Lung (tissue), 12 donors: ENCODE data around the gene GLB1L3. TPM values are rescaled to one million over a fixed set of nuclear protein-coding genes. Genes with fewer than 3 reads are reported as not detected.

Experiments
- ATAC-seq: fragments of 200-7000 bp; cut with Tn5 transposase; one replicate; pipeline ENCODE4 v1.9.1; 2020; ENCODE audit warnings: moderate number of reproducible peaks; ENCODE audit not compliant: insufficient read depth, low FRiP score
- DNase-seq, 3 donors: peaks; one replicate each; pipeline ENCODE4 v3.0.0-alpha.2; 2013 to 2017
- H3K27ac ChIP-seq, 2 donors: one replicate each; pipeline ENCODE4 v1.5.1; 2013; ENCODE audit warnings: mild to moderate bottlenecking in 2 of 2, moderate library complexity in 2 of 2, control low read depth in 1 of 2, inconsistent platforms in 1 of 2, low read depth in 1 of 2, low read length in 1 of 2
- H3K27me3 ChIP-seq, 3 donors: one replicate each; pipeline ENCODE4 v1.5.1; 2013; ENCODE audit warnings: low read length in 2 of 3; ENCODE audit not compliant: control insufficient read depth in 3 of 3, insufficient read depth in 3 of 3
- H3K36me3 ChIP-seq, 4 donors: one replicate each; pipeline ENCODE4 v1.5.1; 2013; ENCODE audit warnings: low read length in 4 of 4, mild to moderate bottlenecking in 1 of 4, moderate library complexity in 1 of 4; ENCODE audit not compliant: control insufficient read depth in 4 of 4, insufficient read depth in 4 of 4
- H3K4me1 ChIP-seq, 5 donors: one replicate each; pipeline ENCODE4 v1.5.1; 2013; ENCODE audit warnings: low read length in 5 of 5, mild to moderate bottlenecking in 2 of 5, moderate library complexity in 1 of 5; ENCODE audit not compliant: control insufficient read depth in 5 of 5, insufficient read depth in 5 of 5
- H3K4me3 ChIP-seq: one replicate; pipeline ENCODE4 v1.5.1; 2013; ENCODE audit warnings: mild to moderate bottlenecking, control low read depth, moderate library complexity
- H3K9ac ChIP-seq, 2 donors: one replicate each; pipeline ENCODE4 v1.5.1; 2013; ENCODE audit warnings: low read length in 2 of 2, control low read depth in 1 of 2; ENCODE audit not compliant: insufficient read depth in 1 of 2
- H3K9me3 ChIP-seq, 4 donors: one replicate each; pipeline ENCODE4 v1.5.1; 2013; ENCODE audit warnings: low read length in 3 of 4, mild to moderate bottlenecking in 1 of 4, moderate library complexity in 1 of 4; ENCODE audit not compliant: control insufficient read depth in 4 of 4, insufficient read depth in 3 of 4
- WGBS, 2 donors: extraction: QIAGEN DNeasy Blood & Tissue Kit; methylation state at CpG; one replicate each; pipeline ENCODE4 v1.1.7; 2013; 5-methylcytosine and 5-hydroxymethylcytosine counted together
- polyA plus RNA-seq, 2 donors: library from polyadenylated mRNA; stranded (reverse); fragments of 200-250 nt; gene quantifications; one replicate each; pipeline ENCODE4 v1.2.1, GENCODE V29; 2013
- total RNA-seq, 2 donors: library from RNA; depleted of rRNA in 1 of 2; stranded (reverse); fragments of >200 nt in 1 of 2; gene quantifications; one replicate each; pipeline ENCODE4 v1.2.1, GENCODE V29; 2014 to 2021
- TF ChIP-seq, protein P1 (sequence below): IDR thresholded peaks from 2 replicates; pipeline ENCODE4 v1.5.1; 2012; ENCODE audit warnings: mild to moderate bottlenecking; ENCODE audit errors: control extremely low read depth, extremely low read depth
- donor health status: control.
- donor health status: control.
- donor health status: Bipolar disorder and iron deficiency.
- donor health status: healthy.
- donor health status: DM: yes; HTN: yes; CAD: no.

Gene GLB1L3
- total and polyA plus RNA-seq, 4 donors: 0.06 to 0.29 (median 0.18) TPM; not detected in 1

DNA sequence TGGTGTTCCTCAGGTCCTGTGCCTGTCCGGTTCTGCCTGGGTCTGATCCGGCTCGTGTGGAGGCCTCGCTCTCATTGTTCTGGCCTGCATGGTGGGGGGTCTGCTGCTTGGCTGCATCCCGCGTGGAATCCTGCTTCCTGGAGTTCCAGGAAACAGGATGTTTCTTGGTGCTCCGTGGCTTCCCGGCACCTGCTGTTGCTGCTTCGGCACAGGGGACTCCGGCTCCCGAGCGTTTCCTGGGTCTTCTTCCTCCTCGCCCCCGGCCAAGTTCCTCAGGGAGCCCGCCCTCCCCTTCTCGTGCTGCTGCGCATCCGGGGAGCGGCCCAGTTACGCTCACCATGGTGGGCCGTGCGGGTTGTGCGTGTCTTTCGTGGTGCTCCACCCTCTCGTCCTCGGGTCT is 85.5 kb downstream of the GLB1L3 start:
- no peaks in the 10 kb centered on the region for H3K36me3 ChIP-seq
- no peaks in the 10 kb centered on the region for H3K4me1 ChIP-seq
- no peak overlapping the region for H3K9ac ChIP-seq
- WGBS, 2 donors: 70 to 75% methylated on average over 24 to 26 of the region's 26 CpGs
- no peak overlapping the region for H3K4me3 ChIP-seq
- no peak for ATAC-seq
- TF ChIP-seq, protein P1, sequence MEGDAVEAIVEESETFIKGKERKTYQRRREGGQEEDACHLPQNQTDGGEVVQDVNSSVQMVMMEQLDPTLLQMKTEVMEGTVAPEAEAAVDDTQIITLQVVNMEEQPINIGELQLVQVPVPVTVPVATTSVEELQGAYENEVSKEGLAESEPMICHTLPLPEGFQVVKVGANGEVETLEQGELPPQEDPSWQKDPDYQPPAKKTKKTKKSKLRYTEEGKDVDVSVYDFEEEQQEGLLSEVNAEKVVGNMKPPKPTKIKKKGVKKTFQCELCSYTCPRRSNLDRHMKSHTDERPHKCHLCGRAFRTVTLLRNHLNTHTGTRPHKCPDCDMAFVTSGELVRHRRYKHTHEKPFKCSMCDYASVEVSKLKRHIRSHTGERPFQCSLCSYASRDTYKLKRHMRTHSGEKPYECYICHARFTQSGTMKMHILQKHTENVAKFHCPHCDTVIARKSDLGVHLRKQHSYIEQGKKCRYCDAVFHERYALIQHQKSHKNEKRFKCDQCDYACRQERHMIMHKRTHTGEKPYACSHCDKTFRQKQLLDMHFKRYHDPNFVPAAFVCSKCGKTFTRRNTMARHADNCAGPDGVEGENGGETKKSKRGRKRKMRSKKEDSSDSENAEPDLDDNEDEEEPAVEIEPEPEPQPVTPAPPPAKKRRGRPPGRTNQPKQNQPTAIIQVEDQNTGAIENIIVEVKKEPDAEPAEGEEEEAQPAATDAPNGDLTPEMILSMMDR: no peak
- DNase-seq: no peak
- H3K27me3 ChIP-seq: no peaks in the 10 kb centered on the region
- H3K27ac ChIP-seq: no peak overlapping the region
- H3K9me3 ChIP-seq: no peaks in the 10 kb centered on the region

DNA sequence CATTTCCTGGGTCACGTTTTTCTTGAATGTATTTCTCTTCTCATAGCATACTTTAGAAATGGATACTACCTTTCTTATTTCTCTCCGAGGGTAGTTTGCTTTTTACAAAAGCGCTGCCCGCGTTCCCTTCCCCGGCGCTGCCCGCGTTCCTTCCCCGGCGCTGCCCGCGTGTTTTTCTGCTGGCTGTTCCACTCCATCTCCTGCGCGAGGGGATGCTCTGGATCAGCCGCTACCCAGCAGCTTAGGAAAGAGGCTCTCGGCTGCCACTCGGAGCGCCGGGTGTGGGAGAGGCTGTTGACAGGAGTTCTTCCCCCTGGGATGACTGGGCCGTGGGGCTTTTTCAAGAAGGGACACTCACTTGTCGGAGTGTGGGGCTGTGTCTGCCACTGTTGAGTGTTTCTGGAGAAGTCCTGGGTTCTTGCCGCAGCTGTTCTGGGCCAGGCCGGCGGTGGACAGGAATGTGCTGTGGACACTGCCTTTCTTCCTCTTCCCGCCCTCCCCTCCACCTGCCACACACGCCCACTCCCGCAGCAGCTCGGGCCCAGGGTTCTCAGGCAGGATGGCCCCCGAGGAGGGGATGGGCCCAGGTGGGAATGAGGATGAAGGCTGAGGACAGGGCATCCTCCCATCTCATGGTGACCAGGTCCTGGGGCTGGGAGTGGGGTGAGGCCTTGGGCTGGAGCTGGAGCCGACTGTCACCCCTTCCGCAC is 86.2 kb downstream of the GLB1L3 start:
- Histone ChIP-seq H3K27ac (no peak overlapping the region), H3K4me3 (no peak overlapping the region), H3K9me3 (no peaks in the 10 kb centered on the region), H3K27me3 (no peaks in the 10 kb centered on the region), H3K36me3 (no peaks in the 10 kb centered on the region), H3K9ac (no peak overlapping the region), H3K4me1 (no peaks in the 10 kb centered on the region)
- WGBS, 2 donors: 87 to 90% methylated on average over 32 of the region's 32 CpGs
- ATAC-seq (no peak), DNase-seq (no peak)
- TF ChIP-seq, protein P1: no peak

DNA sequence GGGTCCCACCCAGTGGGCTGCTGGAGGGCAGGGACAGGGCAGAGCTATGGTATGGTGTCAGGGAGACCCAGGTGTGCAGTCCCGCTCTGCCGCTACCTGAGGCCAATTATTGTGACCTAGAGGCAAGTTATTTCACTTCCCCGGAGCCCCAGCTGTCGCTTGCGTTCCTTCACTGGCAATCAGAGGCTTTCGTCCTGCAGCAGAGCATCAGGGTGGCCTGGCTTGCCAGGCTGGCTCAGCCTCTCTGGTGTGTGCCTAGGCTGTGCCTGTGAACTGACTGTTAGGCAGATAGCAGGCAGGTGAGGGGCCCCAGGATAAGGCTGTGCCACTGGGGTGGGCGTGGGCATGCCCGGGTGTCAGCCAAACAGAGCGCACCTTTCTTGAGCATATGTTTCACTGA is 87.0 kb downstream of the GLB1L3 start:
- WGBS, 2 donors: 89 to 90% methylated on average over 8 to 9 of the region's 9 CpGs
- Histone ChIP-seq H3K4me1 (no peaks in the 10 kb centered on the region), H3K36me3 (no peaks in the 10 kb centered on the region), H3K9ac (no peak overlapping the region), H3K27me3 (no peaks in the 10 kb centered on the region), H3K4me3 (no peak overlapping the region), H3K9me3 (no peaks in the 10 kb centered on the region), H3K27ac (no peak overlapping the region)
- no peak for DNase-seq
- no peak for ATAC-seq
- TF ChIP-seq, protein P1: no peak

DNA sequence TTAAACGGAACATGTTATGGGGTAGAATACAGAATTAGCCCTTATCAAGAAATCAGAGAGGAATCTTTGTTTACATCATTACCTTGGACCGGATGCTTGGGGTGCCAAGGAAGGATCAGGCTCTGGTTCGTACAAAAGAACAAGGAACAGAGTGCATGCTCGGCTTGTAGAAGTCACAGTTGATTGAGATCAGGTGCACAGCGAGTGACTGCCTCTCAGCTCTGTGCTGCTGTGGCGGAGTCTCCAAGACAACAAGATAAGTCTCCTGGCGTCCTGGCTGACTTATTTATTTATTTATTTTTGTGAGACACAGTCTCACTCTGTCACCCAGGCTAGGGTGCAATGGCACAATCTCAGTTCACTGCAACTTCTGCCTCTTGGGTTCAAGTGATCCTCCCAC is 87.4 kb downstream of the GLB1L3 start:
- Histone ChIP-seq H3K9ac (no peak overlapping the region), H3K36me3 (no peaks in the 10 kb centered on the region), H3K4me1 (no peaks in the 10 kb centered on the region), H3K4me3 (no peak overlapping the region), H3K27ac (no peak overlapping the region), H3K9me3 (no peaks in the 10 kb centered on the region), H3K27me3 (no peaks in the 10 kb centered on the region)
- 63 to 83% methylated on average over 7 of the region's 7 CpGs for WGBS, 2 donors
- no peak for ATAC-seq
- no peak for DNase-seq
- TF ChIP-seq, protein P1: no peak
